Measurements from ENCODE around the gene ZNF74. TPM values are rescaled to one million over a fixed set of nuclear protein-coding genes. Genes with fewer than 3 reads are reported as not detected.
"Not testable (repeated sequence)": the region's sequence is repeated elsewhere in the genome, so short reads cannot be mapped to it uniquely, and the experiment has no call there.

ZNF74 gene
- polyA plus RNA-seq, 2 of the 4 experiments (the other 2 are of a cell fraction), result 4.3 to 7.4 TPM

GRCh38 chr22:20354238-20354975, 39.5 kb upstream of the ZNF74 start:
- CTCF ChIA-PET, result no interaction called here
- H3K9me3 ChIP-seq, result no peaks in the 10 kb centered on the region

GRCh38 chr22:20355939-20356636, 37.9 kb upstream of the ZNF74 start:
- H3K4me3 ChIP-seq; CTCF ChIA-PET; ATAC-seq; H3K27ac ChIP-seq; H3K4me2 ChIP-seq; H3K9me3 ChIP-seq; DNase-seq (ENCODE audit: low read depth in 1 of 2, low spot score in 1 of 2); FAIRE-seq; H3K4me1 ChIP-seq; POLR2A ChIA-PET: not testable (repeated sequence)
- WGBS (ENCODE audit: missing lambda C conversion rate), result 93% methylated on average over 70 of the region's 98 CpGs

More at GRCh38 chr22:20354238-20354975, 39.5 kb upstream of the ZNF74 start:
- Histone ChIP-seq H3K27ac (no peak overlapping the region), H3K4me3 (no peak overlapping the region), H3K4me1 (no peaks in the 10 kb centered on the region), H3K4me2 (no peak overlapping the region)
- FAIRE-seq (no peak), DNase-seq (ENCODE audit: low read depth in 1 of 2, low spot score in 1 of 2) (no peak), ATAC-seq (no peak)
- POLR2A ChIA-PET, result no interaction called here
- TF ChIP-seq CHD4 (IDR thresholded peaks at IDR 0.05; ENCODE audit: borderline replicate concordance) (peak; percentile 96; the same call in 1 of the 2 replicates), USF2 (IDR thresholded peaks at IDR 0.05) (no peak)
- 88% methylated on average over 81 of the region's 81 CpGs for WGBS (ENCODE audit: missing lambda C conversion rate)

- POLR2A ChIA-PET; H3K9me3 ChIP-seq; H3K4me1 ChIP-seq; CTCF ChIA-PET; H3K4me3 ChIP-seq; H3K27ac ChIP-seq; H3K4me2 ChIP-seq; FAIRE-seq; DNase-seq (ENCODE audit: low read depth in 1 of 2, low spot score in 1 of 2); ATAC-seq: not testable (repeated sequence)
- WGBS (ENCODE audit: missing lambda C conversion rate), result 93% methylated on average over 29 of the region's 66 CpGs
These were observed 37.0 kb upstream of the ZNF74 start for GRCh38 chr22:20356906-20357305.

GRCh38 chr22:20357967-20358366, 36.0 kb upstream of the ZNF74 start:
- TF ChIP-seq CHD4 (IDR thresholded peaks at IDR 0.05; ENCODE audit: borderline replicate concordance), result peak; percentile 16; the same call in 1 of the 2 replicates
- H3K4me1 ChIP-seq; FAIRE-seq; H3K27ac ChIP-seq; ATAC-seq; DNase-seq (ENCODE audit: low read depth in 1 of 2, low spot score in 1 of 2); POLR2A ChIA-PET; H3K4me2 ChIP-seq; H3K4me3 ChIP-seq; CTCF ChIA-PET; H3K9me3 ChIP-seq: not testable (repeated sequence)
- WGBS (ENCODE audit: missing lambda C conversion rate), result 95% methylated on average over 42 of the region's 70 CpGs

- TF ChIP-seq CHD4 (IDR thresholded peaks at IDR 0.05; ENCODE audit: borderline replicate concordance), result peak; percentile 96
- CTCF ChIA-PET; ATAC-seq; FAIRE-seq; H3K27ac ChIP-seq; H3K4me3 ChIP-seq; DNase-seq (ENCODE audit: low read depth in 1 of 2, low spot score in 1 of 2); H3K4me2 ChIP-seq; POLR2A ChIA-PET; H3K4me1 ChIP-seq; H3K9me3 ChIP-seq: not testable (repeated sequence)
- WGBS (ENCODE audit: missing lambda C conversion rate), result 92% methylated on average over 32 of the region's 103 CpGs
These were observed 35.3 kb upstream of the ZNF74 start for GRCh38 chr22:20358503-20359239.

- WGBS (ENCODE audit: missing lambda C conversion rate), result 97% methylated on average over 60 of the region's 60 CpGs
- FAIRE-seq; H3K27ac ChIP-seq; H3K4me3 ChIP-seq; CTCF ChIA-PET; H3K4me1 ChIP-seq; H3K4me2 ChIP-seq; POLR2A ChIA-PET; H3K9me3 ChIP-seq; DNase-seq (ENCODE audit: low read depth in 1 of 2, low spot score in 1 of 2); ATAC-seq: not testable (repeated sequence)
These were observed 33.7 kb upstream of the ZNF74 start for GRCh38 chr22:20360261-20360660.
